22Rv1 (cell line): ENCODE data around the gene ACCS.

Experiments
- H3K27ac ChIP-seq: fragments of 450-650 bp; 2 replicates; pipeline ENCODE4 v1.5.1; 2017
- ZFX ChIP-seq: fragments of 450-650 bp; IDR thresholded peaks from 2 replicates; pipeline ENCODE4 v1.6.1; 2017; ENCODE audit warnings: antibody characterized with exemption, borderline replicate concordance
- TF ChIP-seq, protein P1 (sequence below): fragments of 450-650 bp; IDR thresholded peaks from 2 replicates; pipeline ENCODE4 v1.5.1; 2017; ENCODE audit warnings: mild to moderate bottlenecking

The ACCS gene

DNA sequence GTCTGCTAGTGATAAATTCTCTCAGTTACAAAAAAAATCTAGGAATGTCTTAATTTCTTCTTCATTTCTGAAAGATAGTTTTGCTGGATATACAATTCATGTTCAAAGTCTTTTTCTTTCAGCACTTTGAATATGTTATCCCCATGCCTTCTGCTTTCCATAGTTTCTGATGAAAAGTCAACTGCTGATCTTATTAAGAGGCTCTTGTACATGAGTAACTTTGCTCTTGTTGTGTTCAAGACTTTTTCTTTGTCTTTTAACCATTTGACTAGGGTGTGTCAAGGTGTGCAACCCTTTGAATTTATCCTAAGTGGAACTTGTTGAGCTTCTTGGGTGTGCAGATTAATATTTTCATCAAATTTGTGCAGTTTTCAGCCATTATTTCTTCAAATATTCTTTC lies 40.3 kb upstream of the ACCS start:
- no peak for TF ChIP-seq ZFX
- TF ChIP-seq, protein P1, sequence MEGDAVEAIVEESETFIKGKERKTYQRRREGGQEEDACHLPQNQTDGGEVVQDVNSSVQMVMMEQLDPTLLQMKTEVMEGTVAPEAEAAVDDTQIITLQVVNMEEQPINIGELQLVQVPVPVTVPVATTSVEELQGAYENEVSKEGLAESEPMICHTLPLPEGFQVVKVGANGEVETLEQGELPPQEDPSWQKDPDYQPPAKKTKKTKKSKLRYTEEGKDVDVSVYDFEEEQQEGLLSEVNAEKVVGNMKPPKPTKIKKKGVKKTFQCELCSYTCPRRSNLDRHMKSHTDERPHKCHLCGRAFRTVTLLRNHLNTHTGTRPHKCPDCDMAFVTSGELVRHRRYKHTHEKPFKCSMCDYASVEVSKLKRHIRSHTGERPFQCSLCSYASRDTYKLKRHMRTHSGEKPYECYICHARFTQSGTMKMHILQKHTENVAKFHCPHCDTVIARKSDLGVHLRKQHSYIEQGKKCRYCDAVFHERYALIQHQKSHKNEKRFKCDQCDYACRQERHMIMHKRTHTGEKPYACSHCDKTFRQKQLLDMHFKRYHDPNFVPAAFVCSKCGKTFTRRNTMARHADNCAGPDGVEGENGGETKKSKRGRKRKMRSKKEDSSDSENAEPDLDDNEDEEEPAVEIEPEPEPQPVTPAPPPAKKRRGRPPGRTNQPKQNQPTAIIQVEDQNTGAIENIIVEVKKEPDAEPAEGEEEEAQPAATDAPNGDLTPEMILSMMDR: no peak
- no peak overlapping the region for H3K27ac ChIP-seq

DNA sequence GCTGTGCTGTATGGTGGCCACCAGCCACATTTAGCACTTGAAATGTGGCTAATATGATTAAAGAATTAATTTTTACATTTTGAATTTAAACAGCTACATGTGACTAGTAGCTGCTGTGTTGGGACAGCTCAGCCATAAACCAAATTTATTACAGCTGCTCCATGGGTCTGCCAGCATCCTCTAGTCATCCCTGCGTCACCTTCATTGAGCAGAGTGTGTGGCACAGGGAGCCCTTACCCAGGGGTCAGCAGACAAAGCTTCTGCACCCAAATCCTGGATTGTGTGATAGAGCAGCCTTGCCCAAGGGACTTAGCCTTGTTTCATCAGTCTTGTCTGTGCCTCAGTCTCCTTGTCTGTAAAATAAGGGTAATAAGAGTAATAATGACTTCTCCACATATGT lies 37.7 kb upstream of the ACCS start:
- no peak overlapping the region for H3K27ac ChIP-seq
- TF ChIP-seq, protein P1: no peak
- TF ChIP-seq ZFX: no peak

DNA sequence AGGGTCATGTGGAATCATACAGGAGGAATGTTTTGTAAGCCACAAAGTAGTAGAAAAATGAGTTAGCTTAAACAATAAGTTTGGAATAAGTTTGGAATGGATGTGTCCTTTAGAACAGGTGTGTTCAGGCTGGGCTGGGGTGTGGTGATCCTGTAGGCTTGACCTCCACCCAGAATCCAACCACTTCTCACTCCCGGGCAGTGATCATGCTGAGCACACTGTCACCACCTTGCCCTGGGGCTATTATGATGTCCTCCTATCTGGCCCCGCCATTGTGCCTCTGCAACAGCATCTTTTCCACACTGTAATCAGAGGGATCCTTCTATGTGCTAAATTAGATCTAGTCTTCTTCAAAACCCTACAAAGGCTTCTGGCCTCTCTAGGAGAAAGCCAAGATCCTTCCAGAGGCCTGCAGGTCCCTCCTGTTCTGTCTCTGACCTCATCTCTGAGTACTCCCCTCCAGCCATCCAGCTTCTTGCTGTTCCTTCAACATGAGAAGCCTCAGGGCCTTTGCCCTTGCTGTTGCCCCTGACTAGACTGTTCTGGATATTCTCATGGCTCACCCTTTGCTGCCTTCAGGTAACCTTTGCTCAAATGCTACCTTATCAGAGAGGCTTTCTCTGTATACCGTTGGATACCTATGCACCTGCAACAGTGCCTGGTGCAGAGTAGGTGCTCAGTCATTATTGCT lies 37.1 kb upstream of the ACCS start:
- TF ChIP-seq, protein P1: no peak
- no peak for TF ChIP-seq ZFX
- no peak overlapping the region for H3K27ac ChIP-seq

DNA sequence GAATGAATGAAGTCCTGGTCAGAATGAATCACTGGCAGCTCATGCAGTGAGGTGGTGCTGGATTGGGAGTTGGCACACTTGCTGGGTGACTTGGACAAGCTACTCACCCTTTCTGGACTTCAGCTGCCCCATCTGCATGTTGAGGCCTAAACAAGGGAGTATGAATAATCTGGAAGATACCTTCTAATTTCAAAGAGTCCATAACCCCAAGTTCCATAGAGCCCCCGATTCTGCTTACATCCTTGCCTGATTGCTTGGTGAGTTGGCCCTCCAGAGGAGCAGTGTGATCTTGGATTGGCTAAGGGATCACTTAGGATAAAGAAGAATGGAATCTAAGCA lies 36.6 kb upstream of the ACCS start:
- H3K27ac ChIP-seq: no peak overlapping the region
- TF ChIP-seq, protein P1: no peak
- no peak for TF ChIP-seq ZFX

DNA sequence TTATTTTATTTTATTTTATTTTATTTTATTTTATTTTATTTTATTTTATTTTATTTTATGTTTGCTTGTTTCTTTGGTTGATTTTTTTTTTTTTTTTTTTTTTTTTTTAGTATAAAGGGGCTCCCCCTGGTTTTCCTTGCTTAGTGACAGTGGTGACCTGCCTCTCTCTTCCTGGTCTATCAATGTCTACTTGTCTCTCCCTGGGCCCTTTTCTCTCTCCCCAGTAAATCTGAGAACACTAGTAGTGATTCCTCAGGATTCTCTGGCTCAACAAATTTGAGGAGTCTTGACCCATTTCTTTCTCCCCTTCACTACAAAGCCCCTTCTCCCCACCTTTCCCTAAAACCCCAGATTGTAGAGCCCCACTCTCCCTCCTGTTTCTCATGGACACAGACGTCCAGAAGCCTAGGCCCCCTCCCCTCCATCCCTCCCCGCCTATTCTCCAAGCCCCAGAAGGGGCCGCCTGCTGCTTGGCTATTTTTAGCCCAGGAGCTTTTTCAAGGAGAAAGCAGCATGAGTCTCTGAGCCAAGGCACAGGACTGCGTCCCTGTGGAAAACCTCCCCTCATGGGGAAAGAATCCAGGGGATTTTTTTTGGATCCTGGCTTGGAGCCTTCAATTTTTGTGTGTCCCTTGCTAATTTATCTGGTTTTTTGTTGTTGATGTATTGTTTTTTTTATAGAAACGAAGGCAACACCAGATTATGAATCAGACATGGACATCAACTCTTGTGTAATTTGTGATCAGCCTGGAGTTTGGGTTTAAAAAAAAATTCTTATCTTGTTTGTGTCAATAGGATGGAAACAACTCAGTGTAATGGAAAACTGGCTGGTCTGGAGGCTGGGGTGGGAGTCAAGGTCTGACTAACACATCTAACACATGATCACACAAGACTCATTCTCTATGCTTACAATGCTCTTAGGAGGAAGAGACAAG lies 35.8 kb upstream of the ACCS start:
- TF ChIP-seq, protein P1: no peak
- TF ChIP-seq ZFX: no peak

DNA sequence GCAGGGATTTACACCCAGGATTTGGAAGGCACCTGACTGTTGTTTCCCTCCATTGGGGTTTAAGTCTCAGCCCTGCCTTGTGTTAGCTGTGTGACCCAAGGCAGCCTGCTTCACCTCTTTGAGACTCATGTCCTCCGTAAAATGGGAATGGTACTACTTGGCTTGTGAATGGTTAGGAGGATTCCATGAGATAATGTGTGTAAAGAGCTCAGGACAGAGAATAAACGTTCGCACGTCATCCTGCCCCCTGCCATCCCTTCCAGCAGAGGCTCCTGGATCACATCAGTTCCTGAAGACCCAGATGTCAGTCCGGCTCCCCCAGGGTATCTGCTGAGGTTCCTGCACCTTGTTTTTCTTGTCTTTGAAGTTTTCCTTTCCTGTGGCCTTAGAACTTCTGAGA lies 35.1 kb upstream of the ACCS start:
- no peak overlapping the region for H3K27ac ChIP-seq
- no peak for TF ChIP-seq ZFX
- TF ChIP-seq, protein P1: no peak

More for the DNA sequence above, 35.8 kb upstream of the ACCS start:
- H3K27ac ChIP-seq: no peak overlapping the region

DNA sequence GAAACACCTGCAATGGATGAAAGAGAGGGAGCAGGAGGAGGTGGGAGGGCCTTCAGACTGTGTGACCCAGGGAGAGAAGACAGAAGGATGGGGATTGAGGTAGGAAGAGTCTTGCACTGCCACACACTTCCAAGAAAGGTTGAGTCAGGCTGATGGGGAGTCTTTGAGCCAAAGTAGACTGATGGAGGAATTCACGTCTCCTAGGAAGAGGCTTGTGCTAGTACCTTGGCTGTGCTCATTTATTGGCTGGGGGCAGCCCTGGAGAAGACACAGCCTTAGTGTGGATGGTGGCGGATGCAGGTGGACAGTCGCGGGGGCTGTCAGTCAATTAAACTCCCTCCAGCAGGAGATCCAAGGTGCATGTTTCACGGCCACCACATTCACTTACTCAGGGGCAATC lies 34.5 kb upstream of the ACCS start:
- no peak for TF ChIP-seq ZFX
- TF ChIP-seq, protein P1: no peak
- no peak overlapping the region for H3K27ac ChIP-seq
